Astrocyte (in vitro differentiated cells and primary cell): ENCODE data around the gene APP. TPM values are rescaled to one million over a fixed set of nuclear protein-coding genes. Genes with fewer than 3 reads are reported as not detected.
"Not testable (repeated sequence)": the region's sequence is repeated elsewhere in the genome, so short reads cannot be mapped to it uniquely, and the experiment has no call there.

Source experiments
- DNase-seq: peaks from one replicate; pipeline ENCODE4 v3.0.0-alpha.2; 2010; ENCODE audit warnings: low read depth
- FAIRE-seq: peaks from 2 replicates; lab custom pipeline; 2011; peaks lifted over from hg19 to GRCh38; lab: Jason Lieb, UNC
- H2AFZ ChIP-seq: 2 replicates; pipeline ENCODE4 v1.6.0; 2012; ENCODE audit warnings: low read depth, low read length, inconsistent platforms
- H3K27ac ChIP-seq: 2 replicates; pipeline ENCODE4 v1.5.1; 2011; ENCODE audit warnings: low read depth, low read length, inconsistent platforms
- H3K27me3 ChIP-seq: 2 replicates; pipeline ENCODE4 v1.6.0; 2011; ENCODE audit warnings: low read length, inconsistent platforms; ENCODE audit not compliant: insufficient read depth
- H3K36me3 ChIP-seq: 2 replicates; pipeline ENCODE4 v1.5.1; 2011; ENCODE audit warnings: low read length, inconsistent platforms; ENCODE audit not compliant: insufficient read depth
- H3K4me1 ChIP-seq: 2 replicates; pipeline ENCODE4 v1.5.1; 2011; ENCODE audit warnings: low read length, inconsistent platforms; ENCODE audit not compliant: insufficient read depth
- H3K4me2 ChIP-seq: 2 replicates; pipeline ENCODE4 v1.6.0; 2012; ENCODE audit warnings: low read length, inconsistent platforms
- H3K4me3 ChIP-seq: 2 replicates; pipeline ENCODE4 v1.5.1; 2011; ENCODE audit warnings: low read depth, mild to moderate bottlenecking, low read length, inconsistent platforms; ENCODE audit not compliant: insufficient read depth
- H3K79me2 ChIP-seq: 2 replicates; pipeline ENCODE4 v1.6.0; 2012; ENCODE audit warnings: mild to moderate bottlenecking, low read length, inconsistent platforms; ENCODE audit not compliant: insufficient read depth
- H3K9ac ChIP-seq: 2 replicates; pipeline ENCODE4 v1.6.0; 2012; ENCODE audit warnings: mild to moderate bottlenecking, low read length, inconsistent platforms
- H3K9me3 ChIP-seq: 2 replicates; pipeline ENCODE4 v1.5.1; 2012; ENCODE audit warnings: low read depth, mild to moderate bottlenecking, low read length, inconsistent platforms; ENCODE audit not compliant: insufficient read depth
- H4K20me1 ChIP-seq: 2 replicates; pipeline ENCODE4 v1.6.0; 2012; ENCODE audit warnings: low read length, inconsistent platforms; ENCODE audit not compliant: insufficient read depth
- H3K27ac Mint-ChIP-seq: one replicate; pipeline ENCODE4 v1.8.0; 2021; ENCODE audit warnings: mild to moderate bottlenecking, mixed read lengths; ENCODE audit not compliant: unreplicated experiment
- H3K27me3 Mint-ChIP-seq: one replicate; pipeline ENCODE4 v1.8.0; 2021; ENCODE audit warnings: low read depth, mixed read lengths; ENCODE audit not compliant: unreplicated experiment
- H3K36me3 Mint-ChIP-seq: one replicate; pipeline ENCODE4 v1.8.0; 2021; ENCODE audit warnings: low read depth, mixed read lengths; ENCODE audit not compliant: unreplicated experiment
- H3K4me1 Mint-ChIP-seq: one replicate; pipeline ENCODE4 v1.8.0; 2021; ENCODE audit warnings: low read depth, mixed read lengths; ENCODE audit not compliant: unreplicated experiment
- H3K4me3 Mint-ChIP-seq: one replicate; pipeline ENCODE4 v1.8.0; 2021; ENCODE audit warnings: mild to moderate bottlenecking, moderate library complexity, mixed read lengths; ENCODE audit not compliant: unreplicated experiment
- H3K9me3 Mint-ChIP-seq: one replicate; pipeline ENCODE4 v1.8.0; 2021; ENCODE audit warnings: mild to moderate bottlenecking, mixed read lengths; ENCODE audit not compliant: unreplicated experiment
- EZH2 ChIP-seq: IDR thresholded peaks from 2 replicates; pipeline ENCODE4 v1.6.1; 2012; ENCODE audit warnings: mild to moderate bottlenecking, low read length, inconsistent platforms; ENCODE audit not compliant: insufficient read depth
- total RNA-seq: library from RNA; stranded (reverse); gene quantifications from 2 replicates; pipeline ENCODE4 v1.2.1, GENCODE V29; 2021
- TF ChIP-seq, protein P1 (sequence below): IDR thresholded peaks from 2 replicates; pipeline ENCODE4 v1.5.1; 2011; ENCODE audit warnings: low read depth, mild to moderate bottlenecking, inconsistent platforms, low read length, moderate library complexity; ENCODE audit not compliant: insufficient read depth

Gene APP
- total RNA-seq, 1 donor from 2014 or later, result 823 TPM

DNA sequence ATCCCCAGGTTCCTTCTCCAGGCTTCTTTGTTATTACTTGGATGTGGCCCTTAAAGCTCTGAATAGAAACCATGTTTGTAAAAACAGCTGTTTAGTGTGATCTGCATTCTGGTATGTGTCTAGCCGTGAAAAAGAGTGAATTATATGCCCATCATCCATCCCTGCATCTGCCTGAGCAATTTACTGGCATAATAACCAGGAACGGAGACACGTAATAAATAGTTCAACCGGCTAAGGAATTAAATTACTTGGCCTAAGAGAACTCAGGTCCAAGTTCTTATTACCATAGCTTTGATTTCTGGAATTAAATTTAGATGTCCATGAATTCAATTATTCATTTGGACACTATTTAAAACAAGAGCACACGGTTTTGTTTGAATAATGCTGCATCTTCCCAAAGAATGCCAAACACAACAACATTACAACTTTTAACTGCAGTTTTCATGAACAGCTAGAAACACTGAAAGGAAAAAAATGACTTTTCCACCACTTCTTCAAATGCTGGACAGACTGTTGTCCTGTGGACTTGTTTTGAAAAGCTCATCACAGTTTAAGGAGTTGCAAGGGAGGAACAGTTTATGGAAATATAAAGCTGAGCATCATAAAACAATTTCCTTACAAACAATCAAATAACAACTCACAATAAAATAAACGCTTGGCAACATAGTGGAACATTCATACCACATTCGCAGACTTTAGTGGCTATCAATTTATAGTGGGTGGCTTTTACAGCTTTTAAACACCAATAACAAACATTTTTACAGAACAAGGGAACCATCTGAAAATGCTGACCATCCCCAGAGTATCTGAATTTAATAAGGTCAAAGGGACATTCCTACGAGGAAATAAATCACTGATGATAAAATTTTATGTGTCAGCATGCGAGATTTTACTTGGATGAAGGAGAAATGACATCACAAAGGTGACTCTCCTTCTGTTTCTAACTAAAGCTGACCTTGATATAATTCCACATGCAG is 144.7 kb downstream of the APP start:
- Histone ChIP-seq H3K9ac (no peak overlapping the region), H2AFZ (no peak overlapping the region), H3K4me2 (no peak overlapping the region), H3K36me3 (peaks cover 10% of the 10 kb centered on the region), H3K27ac (no peak overlapping the region), H3K4me1 (no peaks in the 10 kb centered on the region), H3K9me3 (no peaks in the 10 kb centered on the region), H3K4me3 (no peak overlapping the region), H3K79me2 (peaks cover 20% of the 10 kb centered on the region), H4K20me1 (peaks cover 65% of the 10 kb centered on the region), H3K27me3 (no peaks in the 10 kb centered on the region)
- Mint-ChIP-seq H3K36me3 (peaks cover 15% of the 10 kb centered on the region), H3K9me3 (no peaks in the 10 kb centered on the region), H3K4me3 (no peak overlapping the region), H3K27me3 (no peaks in the 10 kb centered on the region), H3K4me1 (peaks cover 5% of the 10 kb centered on the region), H3K27ac (no peak overlapping the region)
- DNase-seq (no peak), FAIRE-seq (no peak)
- TF ChIP-seq EZH2, result no peak
- TF ChIP-seq, protein P1, sequence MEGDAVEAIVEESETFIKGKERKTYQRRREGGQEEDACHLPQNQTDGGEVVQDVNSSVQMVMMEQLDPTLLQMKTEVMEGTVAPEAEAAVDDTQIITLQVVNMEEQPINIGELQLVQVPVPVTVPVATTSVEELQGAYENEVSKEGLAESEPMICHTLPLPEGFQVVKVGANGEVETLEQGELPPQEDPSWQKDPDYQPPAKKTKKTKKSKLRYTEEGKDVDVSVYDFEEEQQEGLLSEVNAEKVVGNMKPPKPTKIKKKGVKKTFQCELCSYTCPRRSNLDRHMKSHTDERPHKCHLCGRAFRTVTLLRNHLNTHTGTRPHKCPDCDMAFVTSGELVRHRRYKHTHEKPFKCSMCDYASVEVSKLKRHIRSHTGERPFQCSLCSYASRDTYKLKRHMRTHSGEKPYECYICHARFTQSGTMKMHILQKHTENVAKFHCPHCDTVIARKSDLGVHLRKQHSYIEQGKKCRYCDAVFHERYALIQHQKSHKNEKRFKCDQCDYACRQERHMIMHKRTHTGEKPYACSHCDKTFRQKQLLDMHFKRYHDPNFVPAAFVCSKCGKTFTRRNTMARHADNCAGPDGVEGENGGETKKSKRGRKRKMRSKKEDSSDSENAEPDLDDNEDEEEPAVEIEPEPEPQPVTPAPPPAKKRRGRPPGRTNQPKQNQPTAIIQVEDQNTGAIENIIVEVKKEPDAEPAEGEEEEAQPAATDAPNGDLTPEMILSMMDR, result no peak

DNA sequence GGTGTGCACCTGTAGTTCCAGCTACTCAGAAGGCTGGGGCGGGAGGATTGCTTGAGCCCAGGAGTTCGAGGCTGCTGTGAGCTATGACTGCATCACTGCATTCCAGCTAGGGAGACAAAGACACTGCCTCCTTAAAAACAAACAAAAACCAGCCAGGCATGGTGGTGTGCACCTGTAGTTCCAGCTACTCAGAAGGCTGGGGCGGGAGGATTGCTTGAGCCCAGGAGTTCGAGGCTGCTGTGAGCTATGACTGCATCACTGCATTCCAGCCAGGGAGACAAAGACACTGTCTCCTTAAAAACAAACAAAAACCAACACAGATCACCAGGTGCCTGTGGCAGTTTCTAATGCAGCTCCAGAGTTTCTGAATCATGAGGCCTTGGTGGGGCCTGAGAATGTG is 147.2 kb downstream of the APP start:
- not testable (repeated sequence) for H3K4me2 ChIP-seq, H3K4me3 ChIP-seq, FAIRE-seq, H3K4me1 Mint-ChIP-seq, H3K4me1 ChIP-seq, H3K9me3 ChIP-seq, H3K27me3 ChIP-seq, H2AFZ ChIP-seq, H3K27ac ChIP-seq, H3K27ac Mint-ChIP-seq, H3K27me3 Mint-ChIP-seq, H3K4me3 Mint-ChIP-seq, H3K9me3 Mint-ChIP-seq, H3K9ac ChIP-seq, DNase-seq
- H3K36me3 Mint-ChIP-seq, result peaks cover 17% of the 10 kb centered on the region
- Histone ChIP-seq H4K20me1 (peaks cover 54% of the 10 kb centered on the region), H3K36me3 (peaks cover 14% of the 10 kb centered on the region), H3K79me2 (peaks cover 11% of the 10 kb centered on the region)

DNA sequence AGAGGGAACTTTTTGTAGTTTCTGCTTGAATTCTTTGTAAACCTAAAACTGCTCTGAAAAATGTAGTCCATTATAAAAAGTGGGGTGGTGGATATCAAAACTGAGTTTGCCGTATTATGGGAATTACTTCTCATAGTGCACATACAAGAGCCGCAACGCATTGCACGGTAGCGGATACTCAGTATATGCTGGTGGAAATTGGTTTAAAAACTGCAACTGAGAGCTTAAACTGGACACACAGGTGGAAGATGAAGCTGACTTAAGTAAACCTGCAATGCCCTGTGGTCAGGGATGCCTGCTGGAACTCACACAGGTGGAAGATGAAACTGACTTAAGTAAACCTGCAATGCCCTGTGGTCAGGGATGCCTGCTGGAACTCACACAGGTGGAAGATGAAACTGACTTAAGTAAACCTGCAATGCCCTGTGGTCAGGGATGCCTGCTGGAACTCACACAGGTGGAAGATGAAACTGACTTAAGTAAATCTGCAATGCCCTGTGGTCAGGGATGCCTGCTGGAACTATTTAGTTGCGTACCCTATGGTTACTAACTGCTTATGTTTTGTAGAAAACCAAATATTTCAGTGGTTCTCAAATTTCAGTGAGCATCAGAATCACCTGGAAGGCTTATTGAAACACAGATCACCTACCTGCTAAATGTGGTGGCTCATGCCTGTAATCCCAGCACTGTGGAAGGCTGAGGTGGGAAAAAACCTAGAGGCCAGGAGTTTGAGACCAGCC is 147.8 kb downstream of the APP start:
- H3K9me3 ChIP-seq, H3K27me3 ChIP-seq, H3K4me3 ChIP-seq, H3K4me1 ChIP-seq, H3K27ac ChIP-seq, H3K9ac ChIP-seq, H3K9me3 Mint-ChIP-seq, H3K27ac Mint-ChIP-seq, H3K4me3 Mint-ChIP-seq, FAIRE-seq, H3K4me1 Mint-ChIP-seq, H3K4me2 ChIP-seq, H3K27me3 Mint-ChIP-seq, DNase-seq, H2AFZ ChIP-seq: not testable (repeated sequence)
- Histone ChIP-seq H4K20me1 (peaks cover 56% of the 10 kb centered on the region), H3K36me3 (peaks cover 14% of the 10 kb centered on the region), H3K79me2 (peaks cover 11% of the 10 kb centered on the region)
- H3K36me3 Mint-ChIP-seq, result peaks cover 17% of the 10 kb centered on the region
